GM10248 (cell line): Measurements from ENCODE around the gene XRCC4.

Source experiments
- CTCF ChIA-PET: fragments of 300-600 bp; sonication (Branson Sonifier 250); formaldehyde crosslinking; extraction: SDS; loops from one replicate; lab custom pipeline; 2021; ENCODE audit warnings: antibody characterized with exemption; lab: Yijun Ruan, JAX
- POLR2A ChIA-PET: fragments of 350-650 bp; sonication (Branson Sonifier 250); formaldehyde crosslinking; extraction: SDS; loops from one replicate; lab custom pipeline; 2020; ENCODE audit warnings: antibody characterized with exemption; lab: Yijun Ruan, JAX
- DNase-seq: peaks from one replicate; pipeline ENCODE4 v3.0.0; 2012; ENCODE audit errors: extremely low spot score
- TF ChIP-seq, protein P1 (sequence below): IDR thresholded peaks from 2 replicates; pipeline ENCODE4 v1.5.1; 2012; ENCODE audit warnings: mild to moderate bottlenecking, low read depth; ENCODE audit errors: extremely low read depth, missing control alignments, control extremely low read depth

XRCC4 gene

DNA sequence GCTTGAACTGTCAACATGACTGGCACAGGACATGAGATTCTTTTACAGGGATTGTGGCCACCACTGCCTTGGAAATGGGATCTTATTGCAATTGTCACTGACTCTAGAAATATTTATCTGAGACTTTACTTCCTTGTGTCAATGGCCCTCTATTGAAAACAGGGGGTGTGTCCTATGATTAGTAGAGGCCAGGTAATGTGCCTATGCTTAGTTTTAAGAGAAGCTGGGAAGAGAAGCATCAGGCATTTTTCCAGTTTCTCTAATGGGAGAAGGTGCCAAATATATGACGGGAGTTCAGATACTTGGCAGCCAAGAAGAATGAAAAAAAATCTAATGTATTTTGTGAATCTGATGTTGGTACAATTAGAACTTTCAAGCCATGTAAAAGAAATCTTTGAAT is 320.3 kb downstream of the XRCC4 start:
- DNase-seq = no peak
- TF ChIP-seq, protein P1, sequence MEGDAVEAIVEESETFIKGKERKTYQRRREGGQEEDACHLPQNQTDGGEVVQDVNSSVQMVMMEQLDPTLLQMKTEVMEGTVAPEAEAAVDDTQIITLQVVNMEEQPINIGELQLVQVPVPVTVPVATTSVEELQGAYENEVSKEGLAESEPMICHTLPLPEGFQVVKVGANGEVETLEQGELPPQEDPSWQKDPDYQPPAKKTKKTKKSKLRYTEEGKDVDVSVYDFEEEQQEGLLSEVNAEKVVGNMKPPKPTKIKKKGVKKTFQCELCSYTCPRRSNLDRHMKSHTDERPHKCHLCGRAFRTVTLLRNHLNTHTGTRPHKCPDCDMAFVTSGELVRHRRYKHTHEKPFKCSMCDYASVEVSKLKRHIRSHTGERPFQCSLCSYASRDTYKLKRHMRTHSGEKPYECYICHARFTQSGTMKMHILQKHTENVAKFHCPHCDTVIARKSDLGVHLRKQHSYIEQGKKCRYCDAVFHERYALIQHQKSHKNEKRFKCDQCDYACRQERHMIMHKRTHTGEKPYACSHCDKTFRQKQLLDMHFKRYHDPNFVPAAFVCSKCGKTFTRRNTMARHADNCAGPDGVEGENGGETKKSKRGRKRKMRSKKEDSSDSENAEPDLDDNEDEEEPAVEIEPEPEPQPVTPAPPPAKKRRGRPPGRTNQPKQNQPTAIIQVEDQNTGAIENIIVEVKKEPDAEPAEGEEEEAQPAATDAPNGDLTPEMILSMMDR = no peak
- CTCF ChIA-PET = interaction anchor here (1.3 to 2.2 kb wide), 2 partner anchors 10 to 11 kb away, joined by 4 to 7 read pairs; no protein-coding TSS in a partner anchor
- POLR2A ChIA-PET = no interaction called here

DNA sequence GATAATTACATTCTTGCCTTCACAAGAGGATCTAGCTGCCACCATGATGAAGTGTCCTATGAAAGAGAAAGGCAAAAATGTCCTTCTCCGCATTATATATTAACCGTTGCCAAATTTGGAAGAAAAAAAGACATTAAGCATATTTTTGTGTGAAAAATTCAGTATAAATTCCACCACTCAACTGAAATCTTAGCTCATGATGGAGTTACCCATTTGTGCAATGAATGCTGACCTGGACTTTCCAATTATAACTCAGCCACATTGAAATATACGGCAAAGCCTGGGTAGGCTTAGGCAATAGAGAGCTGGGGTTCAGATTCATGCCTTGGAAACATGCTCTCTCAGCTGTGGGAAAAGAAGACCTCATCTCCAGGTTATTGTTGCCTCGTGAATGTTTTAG is 322.9 kb downstream of the XRCC4 start:
- ChIA-PET POLR2A (no interaction called here), CTCF (interaction anchor here (1.1 to 2.0 kb wide), 6 partner anchors 8 to 130 kb away, joined by 3 to 9 read pairs (median 4); no protein-coding TSS in a partner anchor)
- DNase-seq = no peak
- TF ChIP-seq, protein P1 = no peak

DNA sequence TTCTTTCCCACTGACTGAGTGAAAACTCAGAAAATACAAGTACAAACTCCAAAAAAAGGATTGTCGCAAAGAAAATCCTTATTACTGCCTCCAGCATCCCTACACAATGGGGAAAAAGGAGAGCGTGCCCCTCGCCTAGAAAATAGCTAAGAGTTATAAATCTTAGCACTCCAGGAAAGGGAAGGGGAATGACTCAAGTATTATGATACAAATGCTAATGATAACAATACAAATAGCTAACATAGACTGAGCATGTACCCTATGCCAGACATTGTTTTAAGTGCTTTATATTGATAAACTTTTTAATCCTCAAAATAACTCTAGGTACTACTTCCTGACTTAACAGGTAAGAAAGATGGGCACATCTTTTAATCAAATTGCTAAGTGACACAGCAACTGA is 323.4 kb downstream of the XRCC4 start:
- TF ChIP-seq, protein P1 = no peak
- ChIA-PET CTCF (interaction anchor here (1.1 to 2.0 kb wide), 7 partner anchors 8 to 130 kb away, joined by 3 to 9 read pairs (median 3); no protein-coding TSS in a partner anchor), POLR2A (no interaction called here)
- no peak for DNase-seq

DNA sequence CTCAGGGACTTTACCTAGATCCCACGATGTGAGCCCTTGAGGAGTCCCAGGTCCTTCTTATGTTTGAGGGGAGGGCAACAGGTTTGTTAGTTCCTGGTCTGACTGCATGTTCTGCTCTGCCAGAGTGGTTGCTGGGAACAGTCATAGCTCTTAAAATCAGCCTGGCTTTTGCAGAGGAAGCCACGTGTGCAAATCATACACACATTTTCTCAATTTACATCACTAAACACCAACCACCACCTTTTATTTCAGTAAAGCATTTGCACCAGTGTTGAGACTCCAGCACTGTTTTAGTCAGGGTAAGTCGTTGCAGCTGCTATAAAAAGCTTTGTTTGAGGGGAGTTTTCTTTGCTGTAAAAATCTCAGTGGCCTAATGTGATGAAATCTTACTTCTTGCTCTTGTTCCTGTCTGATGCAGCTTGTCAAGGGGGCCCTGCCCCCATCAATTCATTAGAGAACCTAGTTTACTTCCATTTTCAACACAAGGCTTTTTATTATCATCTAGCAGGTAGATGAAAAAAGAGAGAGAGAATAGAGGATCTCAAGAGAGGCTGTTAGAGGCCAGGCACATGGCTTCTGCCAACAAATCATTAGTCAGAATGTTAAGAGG is 323.9 kb downstream of the XRCC4 start:
- POLR2A ChIA-PET = no interaction called here
- DNase-seq = peak; percentile 5
- CTCF ChIA-PET = interaction anchor here (1.1 to 2.0 kb wide), 6 partner anchors 9 to 129 kb away, joined by 3 to 9 read pairs (median 4); no protein-coding TSS in a partner anchor
- TF ChIP-seq, protein P1 = no peak

DNA sequence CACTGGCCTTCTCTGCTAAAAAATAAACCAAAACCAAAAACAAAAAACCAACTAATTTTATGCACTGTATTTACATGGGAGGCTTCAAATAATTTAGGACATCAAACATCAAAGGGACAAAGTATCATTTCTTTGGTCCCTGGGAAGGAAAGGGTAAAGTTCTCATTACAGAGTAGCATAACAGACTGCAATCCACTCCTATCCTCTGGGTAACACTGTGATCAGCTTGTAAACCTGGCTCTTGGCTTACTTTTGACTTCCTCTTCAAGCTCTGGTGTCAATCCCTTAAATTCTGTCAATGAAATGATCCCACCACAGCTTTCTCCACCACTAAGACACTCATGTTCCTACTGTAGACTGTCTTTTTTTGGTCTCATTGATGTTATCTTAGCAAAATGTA is 324.4 kb downstream of the XRCC4 start:
- CTCF ChIA-PET = interaction anchor here (1.1 to 1.3 kb wide), 2 partner anchors 25 to 43 kb away, joined by 3 read pairs; no protein-coding TSS in a partner anchor
- TF ChIP-seq, protein P1 = no peak
- POLR2A ChIA-PET = no interaction called here
- DNase-seq = no peak
